HEK293 (cell line): ENCODE measurements around the gene RHBDD1.
A peak's percentile ranks its signal among the peaks of the same experiment; 100 is the strongest.

Experiments
- CTCF ChIA-PET: fragments of 350-600 bp; formaldehyde crosslinking; extraction: SDS; loops from one replicate; lab custom pipeline; 2021; ENCODE audit warnings: antibody characterized with exemption; lab: Yijun Ruan, JAX
- POLR2A ChIA-PET: fragments of 300-600 bp; formaldehyde crosslinking; extraction: SDS; loops from one replicate; lab custom pipeline; 2020; ENCODE audit warnings: antibody characterized with exemption, inconsistent platforms; lab: Yijun Ruan, JAX
- H3K27ac ChIP-seq: fragments of 200-500 bp; sonication (Bioruptor generic); 2 replicates; pipeline ENCODE4 v1.5.1; 2014; ENCODE audit warnings: low read depth, low read length, control low read depth, inconsistent platforms; ENCODE audit errors: extremely low read depth
- H3K36me3 ChIP-seq, 2 experiments: fragments of 200-500 bp in 1 of 2; sonication (Bioruptor generic) in 1 of 2; 1 replicate in 1 of 2; 2 replicates in 1 of 2; pipeline ENCODE4 v1.5.1; 2014 to 2017; ENCODE audit warnings: inconsistent platforms in 2 of 2, low read length in 2 of 2; ENCODE audit not compliant: control insufficient read depth in 2 of 2, insufficient read depth in 1 of 2
- H3K4me1 ChIP-seq: fragments of 200-500 bp; sonication (Bioruptor generic); 2 replicates; pipeline ENCODE4 v1.5.1; 2014; ENCODE audit warnings: mild to moderate bottlenecking, low read length, inconsistent platforms; ENCODE audit not compliant: control insufficient read depth, insufficient read depth
- H3K4me3 ChIP-seq: 2 replicates; pipeline ENCODE4 v1.5.1; 2011; ENCODE audit warnings: low read depth, mild to moderate bottlenecking, control low read depth, low read length, moderate library complexity
- H3K9me3 ChIP-seq: fragments of 200-500 bp; sonication (Bioruptor generic); 2 replicates; pipeline ENCODE4 v1.5.1; 2014; ENCODE audit warnings: low read depth, low read length, inconsistent platforms; ENCODE audit not compliant: control insufficient read depth, insufficient read depth
- CTCF ChIP-seq: fragments of 450-650 bp; formaldehyde crosslinking; IDR thresholded peaks from 2 replicates; pipeline ENCODE4 v1.5.1; 2016; ENCODE audit warnings: missing biosample characterization, missing genetic modification characterization
- GFI1B ChIP-seq: fragments of 450-650 bp; formaldehyde crosslinking; IDR thresholded peaks from 2 replicates; pipeline ENCODE4 v1.5.1; 2016; ENCODE audit warnings: missing biosample characterization, missing genetic modification characterization
- KLF16 ChIP-seq: fragments of 450-650 bp; formaldehyde crosslinking; IDR thresholded peaks from 2 replicates; pipeline ENCODE4 v1.5.1; 2017; ENCODE audit warnings: missing biosample characterization, missing genetic modification characterization
- PRDM2 ChIP-seq: fragments of 450-650 bp; formaldehyde crosslinking; IDR thresholded peaks from 2 replicates; pipeline ENCODE4 v1.5.1; 2016; ENCODE audit warnings: missing biosample characterization, missing genetic modification characterization, borderline replicate concordance
- RBAK ChIP-seq: fragments of 450-650 bp; formaldehyde crosslinking; IDR thresholded peaks from 2 replicates; pipeline ENCODE4 v1.5.1; 2016; ENCODE audit warnings: missing biosample characterization, missing genetic modification characterization
- ZBTB17 ChIP-seq: fragments of 450-650 bp; formaldehyde crosslinking; IDR thresholded peaks from 2 replicates; pipeline ENCODE4 v1.5.1; 2016; ENCODE audit warnings: missing biosample characterization, missing genetic modification characterization
- ZBTB21 ChIP-seq: fragments of 450-650 bp; formaldehyde crosslinking; IDR thresholded peaks from 2 replicates; pipeline ENCODE4 v1.5.1; 2017; ENCODE audit warnings: missing biosample characterization, missing genetic modification characterization
- ZBTB26 ChIP-seq: fragments of 450-650 bp; formaldehyde crosslinking; optimal IDR thresholded peaks from 2 replicates; pipeline ENCODE3; 2016; ENCODE audit warnings: missing biosample characterization, mild to moderate bottlenecking, missing genetic modification characterization
- ZNF184 ChIP-seq: fragments of 450-650 bp; IDR thresholded peaks from 2 replicates; pipeline ENCODE4 v1.5.1; 2018; ENCODE audit warnings: missing biosample characterization, mild to moderate bottlenecking, missing genetic modification characterization
- ZNF280C ChIP-seq: fragments of 450-650 bp; formaldehyde crosslinking; IDR thresholded peaks from 2 replicates; pipeline ENCODE4 v1.5.1; 2016; ENCODE audit warnings: missing biosample characterization, missing genetic modification characterization
- ZNF311 ChIP-seq: fragments of 450-650 bp; formaldehyde crosslinking; IDR thresholded peaks from 2 replicates; pipeline ENCODE4 v1.5.1; 2017; ENCODE audit warnings: missing biosample characterization, missing genetic modification characterization, borderline replicate concordance
- ZNF354C ChIP-seq: fragments of 450-650 bp; formaldehyde crosslinking; IDR thresholded peaks from 2 replicates; pipeline ENCODE4 v1.5.1; 2016; ENCODE audit warnings: missing biosample characterization, missing genetic modification characterization, low read depth, borderline replicate concordance
- ZNF362 ChIP-seq: fragments of 450-650 bp; formaldehyde crosslinking; IDR thresholded peaks from 2 replicates; pipeline ENCODE4 v1.5.1; 2016; ENCODE audit warnings: missing biosample characterization, missing genetic modification characterization
- ZNF37A ChIP-seq: fragments of 450-650 bp; IDR thresholded peaks from 2 replicates; pipeline ENCODE4 v1.5.1; 2018; ENCODE audit warnings: missing biosample characterization, missing genetic modification characterization
- ZNF48 ChIP-seq: fragments of 450-650 bp; formaldehyde crosslinking; IDR thresholded peaks from 2 replicates; pipeline ENCODE4 v1.5.1; 2016; ENCODE audit warnings: missing biosample characterization, missing genetic modification characterization
- ZNF558 ChIP-seq: fragments of 450-650 bp; formaldehyde crosslinking; IDR thresholded peaks from 2 replicates; pipeline ENCODE4 v1.5.1; 2016; ENCODE audit warnings: missing biosample characterization, missing genetic modification characterization
- ZNF560 ChIP-seq: fragments of 450-650 bp; formaldehyde crosslinking; IDR thresholded peaks from 2 replicates; pipeline ENCODE4 v1.5.1; 2017; ENCODE audit warnings: missing biosample characterization, missing genetic modification characterization, borderline replicate concordance
- ZNF768 ChIP-seq: fragments of 450-650 bp; formaldehyde crosslinking; IDR thresholded peaks from 2 replicates; pipeline ENCODE4 v1.5.1; 2018; ENCODE audit warnings: missing biosample characterization, mild to moderate bottlenecking, missing genetic modification characterization
- ZNF843 ChIP-seq: fragments of 450-650 bp; formaldehyde crosslinking; IDR thresholded peaks from 2 replicates; pipeline ENCODE4 v1.5.1; 2016; ENCODE audit warnings: missing biosample characterization, missing genetic modification characterization
- ZSCAN4 ChIP-seq: fragments of 450-650 bp; formaldehyde crosslinking; IDR thresholded peaks from 2 replicates; pipeline ENCODE4 v1.5.1; 2017; ENCODE audit warnings: missing biosample characterization, missing genetic modification characterization

The RHBDD1 gene

GRCh38 chr2:226803410-226803809 lies 32.4 kb upstream of the RHBDD1 start (continued):
- no peak for TF ChIP-seq ZSCAN4 (tag by site-specific recombination)
- no peak for TF ChIP-seq ZBTB21 (tag by site-specific recombination)
- TF ChIP-seq ZNF362 (tag by site-specific recombination), result no peak

- H3K9me3 ChIP-seq, result no peaks in the 10 kb centered on the region
- no peaks in the 10 kb centered on the region for H3K36me3 ChIP-seq
- ChIA-PET CTCF (interaction anchor here (0.6 to 1.7 kb wide), 3 partner anchors 11 to 80 kb away, joined by 3 to 5 read pairs (median 3); no protein-coding TSS in a partner anchor), POLR2A (no interaction called here)
- H3K4me3 ChIP-seq, result no peak overlapping the region
- TF ChIP-seq ZBTB26 (tag by site-specific recombination), result no peak
- no peak for TF ChIP-seq KLF16
- 0 out of 2 replicates have a peak, but pooled peaks have one; percentile 33 for TF ChIP-seq CTCF
- no peak for TF ChIP-seq ZNF558 (tag by site-specific recombination)
- no peak for TF ChIP-seq ZNF48 (tag by site-specific recombination)
- no peak overlapping the region for H3K27ac ChIP-seq
- no peaks in the 10 kb centered on the region for H3K4me1 ChIP-seq
Measured at GRCh38 chr2:226813148-226813701, 22.6 kb upstream of the RHBDD1 start.

- Histone ChIP-seq H3K4me1 (no peaks in the 10 kb centered on the region), H3K27ac (no peak overlapping the region), H3K9me3 (no peaks in the 10 kb centered on the region), H3K36me3 (no peaks in the 10 kb centered on the region), H3K4me3 (no peak overlapping the region)
- POLR2A ChIA-PET, result no interaction called here
- CTCF ChIA-PET, result interaction anchor here (0.7 to 1.2 kb wide), 2 partner anchors 19 to 109 kb away, joined by 3 to 4 read pairs; no protein-coding TSS in a partner anchor
- TF ChIP-seq ZNF280C (tag by site-specific recombination) (no peak), ZNF184 (tag by site-specific recombination) (no peak), GFI1B (no peak), ZNF354C (tag by site-specific recombination) (no peak), ZNF768 (tag by site-specific recombination) (no peak), ZNF37A (tag by site-specific recombination) (no peak), ZNF311 (no peak), ZNF560 (no peak), ZNF843 (tag by site-specific recombination) (no peak), PRDM2 (tag by site-specific recombination) (no peak), RBAK (tag by site-specific recombination) (no peak), ZBTB17 (no peak)
Measured at GRCh38 chr2:226818930-226819329, 16.9 kb upstream of the RHBDD1 start.
